GM12892 (cell line): Measurements from ENCODE around the gene LPAR3.

Source experiments
- POLR2A ChIP-seq: IDR thresholded peaks from 2 replicates; pipeline ENCODE4 v1.6.1; 2011; ENCODE audit warnings: low read depth, low read length, control low read depth
- POLR2AphosphoS5 ChIP-seq: IDR thresholded peaks from 2 replicates; pipeline ENCODE4 v1.6.1; 2011; ENCODE audit warnings: low read depth, low read length, control low read depth

DNA sequence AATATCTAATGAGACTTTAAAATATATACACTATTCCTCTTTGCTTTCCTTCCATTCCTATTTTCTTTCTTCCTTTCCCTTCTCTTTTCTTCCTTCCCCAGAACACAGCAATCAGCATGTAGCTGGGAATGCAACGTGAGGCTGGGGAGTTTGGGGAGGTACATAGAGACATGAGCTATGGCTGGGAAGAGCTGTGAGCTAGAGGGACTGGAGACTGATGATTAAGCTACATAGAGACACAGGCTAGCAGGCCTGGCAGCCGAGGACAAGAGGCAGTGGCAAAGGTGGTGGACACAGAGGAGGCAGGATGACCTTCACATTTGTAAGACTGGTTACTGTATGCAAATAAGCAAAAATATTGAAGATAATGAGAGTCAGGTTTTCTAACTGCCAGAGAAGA lies 7.5 kb downstream of the LPAR3 start:
- TF ChIP-seq POLR2AphosphoS5 = no peak
- TF ChIP-seq POLR2A = no peak
